Heart left ventricle (tissue), 13 donors: ENCODE data around the gene MAPK12.

ENCODE experiments used
- CTCF ChIP-seq, 12 donors: fragments of 200-600 bp; sonication (generic) in 4 of 12; IDR thresholded peaks; one replicate each; pipeline versions ENCODE4 v1.5.0 to v1.8.0; 2018 to 2022; ENCODE audit warnings: antibody characterized with exemption in 12 of 12, mild to moderate bottlenecking in 5 of 12
- POLR2A ChIP-seq, 2 donors: fragments of 450-650 bp; IDR thresholded peaks; one replicate each; pipeline ENCODE4 v1.6.1; 2017; ENCODE audit warnings: antibody characterized with exemption in 2 of 2, mild to moderate bottlenecking in 2 of 2, moderate library complexity in 2 of 2
- donor health status: ischemic (EF 13 %, LVEDD 7.1; RV severe dilation, severe dysfunction).
- donor health status: DM: no; HTN: yes; CAD: no.
- donor health status: DM: no; HTN: no; CAD: no.
- donor health status: ischemic (EF 25% LVEDD 6.9; RV normal size, moderate dysfunction).
- donor health status: ischemic (EF 25% LVEDD 5.7; RV mildly dilated, moderate dysfunction).
- donor health status: ischemic (EF 35%, LVEDD 5.7; RV mildly dilated, moderate dysfunction).
- donor health status: nonischemic (EF 11% LVEDD 7.7; RV severe dilation, severe dysfunction).
- donor health status: DM: yes; HTN: yes; CAD: no.
- donor health status: PGD.
- donor health status: ischemic (EF 29% LVEDD 5.4; RV normal size, mild dysfunction).
- donor health status: nonischemic (EF 23%, LVEDD 6.1; RV moderate dilation, normal function).

- TF ChIP-seq POLR2A (IDR thresholded peaks at IDR 0.05) (no peak), CTCF (IDR thresholded peaks at IDR 0.05) (peak; percentile 42 to 77 (median 58))
Observed at GRCh38 chr22:50276143-50276542, 14.7 kb upstream of the MAPK12 start.
